ENCODE data around the gene EXOC3L2.

DNA sequence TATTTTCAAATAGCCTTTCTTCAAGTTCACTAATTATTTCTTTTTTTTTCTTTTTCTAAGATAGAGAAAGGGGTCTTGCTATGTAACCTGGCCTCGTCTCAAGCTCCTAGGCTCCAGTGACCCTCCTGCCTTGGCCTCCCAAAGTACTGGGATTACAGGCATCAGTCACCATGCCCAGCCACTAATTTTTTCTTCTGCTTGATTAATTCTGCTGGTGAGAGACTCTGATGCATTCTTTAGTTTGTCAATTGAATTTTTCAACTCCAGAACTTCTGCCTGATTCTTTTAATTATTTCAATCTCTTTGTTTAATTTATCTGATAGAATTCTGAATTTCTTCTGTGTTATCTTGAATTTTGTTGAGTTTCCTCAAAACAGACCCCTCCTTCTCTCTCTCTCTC, 55.2 kb downstream of the EXOC3L2 start:
- TF ChIP-seq, protein P1, sequence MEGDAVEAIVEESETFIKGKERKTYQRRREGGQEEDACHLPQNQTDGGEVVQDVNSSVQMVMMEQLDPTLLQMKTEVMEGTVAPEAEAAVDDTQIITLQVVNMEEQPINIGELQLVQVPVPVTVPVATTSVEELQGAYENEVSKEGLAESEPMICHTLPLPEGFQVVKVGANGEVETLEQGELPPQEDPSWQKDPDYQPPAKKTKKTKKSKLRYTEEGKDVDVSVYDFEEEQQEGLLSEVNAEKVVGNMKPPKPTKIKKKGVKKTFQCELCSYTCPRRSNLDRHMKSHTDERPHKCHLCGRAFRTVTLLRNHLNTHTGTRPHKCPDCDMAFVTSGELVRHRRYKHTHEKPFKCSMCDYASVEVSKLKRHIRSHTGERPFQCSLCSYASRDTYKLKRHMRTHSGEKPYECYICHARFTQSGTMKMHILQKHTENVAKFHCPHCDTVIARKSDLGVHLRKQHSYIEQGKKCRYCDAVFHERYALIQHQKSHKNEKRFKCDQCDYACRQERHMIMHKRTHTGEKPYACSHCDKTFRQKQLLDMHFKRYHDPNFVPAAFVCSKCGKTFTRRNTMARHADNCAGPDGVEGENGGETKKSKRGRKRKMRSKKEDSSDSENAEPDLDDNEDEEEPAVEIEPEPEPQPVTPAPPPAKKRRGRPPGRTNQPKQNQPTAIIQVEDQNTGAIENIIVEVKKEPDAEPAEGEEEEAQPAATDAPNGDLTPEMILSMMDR (IDR thresholded peaks at IDR 0.05) = no peak
- TF ChIP-seq EP300 (IDR thresholded peaks at IDR 0.05) = no peak
- TF ChIP-seq POLR2A (IDR thresholded peaks at IDR 0.05) = no peak
- TF ChIP-seq POLR2AphosphoS5 (IDR thresholded peaks at IDR 0.05) = no peak
